Pulmonary artery endothelial cell (primary cell): ENCODE results near the gene TPM4. TPM values are rescaled to one million over a fixed set of nuclear protein-coding genes. Genes with fewer than 3 reads are reported as not detected.
"Not testable (repeated sequence)": the region's sequence is repeated elsewhere in the genome, so short reads cannot be mapped to it uniquely, and the experiment has no call there.

Source experiments
- DNase-seq: peaks from one replicate; pipeline ENCODE4 v3.0.0-alpha.2; 2011; ENCODE audit warnings: low read depth, low spot score
- total RNA-seq: library from RNA; depleted of rRNA; stranded (reverse); fragments of >200 nt; gene quantifications from 2 replicates; pipeline ENCODE4 v1.2.3, GENCODE V29; 2014

TPM4 gene
- total RNA-seq, 1 donor from 2014 or later, result 788 TPM

- DNase-seq, result no peak
Measured at GRCh38 chr19:16071072-16071691, 5.1 kb upstream of the TPM4 start.

- no peak for DNase-seq
Measured at GRCh38 chr19:16073481-16073880, 2.8 kb upstream of the TPM4 start.

- no peak for DNase-seq
Measured at GRCh38 chr19:16073988-16074387, 2.3 kb upstream of the TPM4 start.

- DNase-seq, result no peak
Measured at GRCh38 chr19:16074488-16075365, 1.6 kb upstream of the TPM4 start.

GRCh38 chr19:16075430-16076153 is 703 bp upstream of the TPM4 start:
- DNase-seq, result no peak

- no peak for DNase-seq
Measured at GRCh38 chr19:16076958-16077611, 790 bp downstream of the TPM4 start.

- no peak for DNase-seq
Measured at GRCh38 chr19:16077984-16078758, 1.9 kb downstream of the TPM4 start.

- peak; percentile 95 for DNase-seq
Measured at GRCh38 chr19:16078759-16079707, 2.7 kb downstream of the TPM4 start.

GRCh38 chr19:16084067-16084685 is 7.9 kb downstream of the TPM4 start:
- no peak for DNase-seq

GRCh38 chr19:16085115-16085514 is 8.8 kb downstream of the TPM4 start:
- no peak for DNase-seq

GRCh38 chr19:16087404-16087803 is 11.1 kb downstream of the TPM4 start:
- not testable (repeated sequence) for DNase-seq

GRCh38 chr19:16087940-16088339 is 11.6 kb downstream of the TPM4 start:
- DNase-seq, result no peak

- no peak for DNase-seq
Measured at GRCh38 chr19:16088351-16089009, 12.2 kb downstream of the TPM4 start.

- DNase-seq, result no peak
Measured at GRCh38 chr19:16089010-16089846, 12.9 kb downstream of the TPM4 start.

- DNase-seq, result no peak
Measured at GRCh38 chr19:16091546-16092475, 15.5 kb downstream of the TPM4 start.

GRCh38 chr19:16094360-16095070 is 18.2 kb downstream of the TPM4 start:
- DNase-seq, result no peak
